ENCODE results near the gene HCRTR2.

The HCRTR2 gene

DNA sequence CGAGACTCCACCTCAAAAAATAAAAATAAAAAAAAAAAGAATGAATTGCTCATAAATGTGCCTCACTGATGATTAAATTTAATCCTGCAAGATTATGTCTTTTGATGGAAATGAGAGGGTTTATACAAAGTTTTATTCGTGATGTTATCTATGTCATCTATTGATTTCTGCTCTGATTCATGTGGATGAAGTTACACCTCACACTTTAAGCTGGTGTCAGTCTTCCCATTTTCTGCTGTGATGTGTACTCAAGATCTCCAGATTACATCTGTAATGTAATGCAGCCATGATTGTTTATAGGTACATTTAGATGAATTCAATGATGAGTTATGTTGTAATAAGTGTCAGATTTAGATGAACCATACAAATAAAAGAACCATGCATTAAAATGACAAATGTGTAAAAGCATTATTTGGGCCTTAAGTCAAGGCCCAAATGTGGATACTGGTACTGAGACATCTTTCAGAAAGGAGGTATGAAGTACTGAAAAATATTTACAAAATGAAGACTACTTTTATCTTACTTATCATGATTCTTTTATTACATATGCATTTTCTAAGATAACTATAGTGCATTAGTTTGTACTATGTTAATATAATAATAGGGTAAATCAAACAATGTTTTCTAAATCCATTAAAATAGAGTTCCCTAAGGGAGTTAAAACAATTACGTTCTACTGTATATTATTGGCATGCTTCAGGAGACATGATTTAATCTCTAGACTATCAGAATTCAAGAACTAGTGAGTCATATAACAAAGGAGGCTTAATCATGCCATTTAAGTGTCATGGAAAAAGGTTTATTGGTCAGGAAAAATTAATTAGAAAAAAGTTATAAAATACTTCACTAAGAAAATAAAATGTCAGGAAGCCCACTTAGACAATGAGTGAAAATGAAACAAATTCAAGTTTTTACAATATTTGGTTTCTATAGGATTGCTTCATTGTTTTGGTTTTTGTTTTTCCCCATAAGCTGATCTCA is 34.5 kb downstream of the HCRTR2 start:
- no peaks in the 10 kb centered on the region for H3K27me3 ChIP-seq (ENCODE audit: insufficient read depth, poor library complexity, severe bottlenecking)
- DNase-seq (ENCODE audit: low read depth in 1 of 2, low spot score in 1 of 2), result no peak
- no peak overlapping the region for H3K27ac ChIP-seq (replicated peaks)
- H3K4me3 ChIP-seq (replicated peaks; ENCODE audit: insufficient read depth, low read length), result no peak overlapping the region
- TF ChIP-seq GABPA (IDR thresholded peaks at IDR 0.05; ENCODE audit: low read depth), result no peak
- TF ChIP-seq SPI1 (IDR thresholded peaks at IDR 0.05; ENCODE audit: borderline replicate concordance, low read depth), result no peak
- TF ChIP-seq POLR2AphosphoS5 (IDR thresholded peaks at IDR 0.05; ENCODE audit: low read depth), result no peak
- TF ChIP-seq, protein P1, sequence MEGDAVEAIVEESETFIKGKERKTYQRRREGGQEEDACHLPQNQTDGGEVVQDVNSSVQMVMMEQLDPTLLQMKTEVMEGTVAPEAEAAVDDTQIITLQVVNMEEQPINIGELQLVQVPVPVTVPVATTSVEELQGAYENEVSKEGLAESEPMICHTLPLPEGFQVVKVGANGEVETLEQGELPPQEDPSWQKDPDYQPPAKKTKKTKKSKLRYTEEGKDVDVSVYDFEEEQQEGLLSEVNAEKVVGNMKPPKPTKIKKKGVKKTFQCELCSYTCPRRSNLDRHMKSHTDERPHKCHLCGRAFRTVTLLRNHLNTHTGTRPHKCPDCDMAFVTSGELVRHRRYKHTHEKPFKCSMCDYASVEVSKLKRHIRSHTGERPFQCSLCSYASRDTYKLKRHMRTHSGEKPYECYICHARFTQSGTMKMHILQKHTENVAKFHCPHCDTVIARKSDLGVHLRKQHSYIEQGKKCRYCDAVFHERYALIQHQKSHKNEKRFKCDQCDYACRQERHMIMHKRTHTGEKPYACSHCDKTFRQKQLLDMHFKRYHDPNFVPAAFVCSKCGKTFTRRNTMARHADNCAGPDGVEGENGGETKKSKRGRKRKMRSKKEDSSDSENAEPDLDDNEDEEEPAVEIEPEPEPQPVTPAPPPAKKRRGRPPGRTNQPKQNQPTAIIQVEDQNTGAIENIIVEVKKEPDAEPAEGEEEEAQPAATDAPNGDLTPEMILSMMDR (IDR thresholded peaks at IDR 0.05; ENCODE audit: insufficient read depth, low read length), result no peak
- TF ChIP-seq, protein P2, sequence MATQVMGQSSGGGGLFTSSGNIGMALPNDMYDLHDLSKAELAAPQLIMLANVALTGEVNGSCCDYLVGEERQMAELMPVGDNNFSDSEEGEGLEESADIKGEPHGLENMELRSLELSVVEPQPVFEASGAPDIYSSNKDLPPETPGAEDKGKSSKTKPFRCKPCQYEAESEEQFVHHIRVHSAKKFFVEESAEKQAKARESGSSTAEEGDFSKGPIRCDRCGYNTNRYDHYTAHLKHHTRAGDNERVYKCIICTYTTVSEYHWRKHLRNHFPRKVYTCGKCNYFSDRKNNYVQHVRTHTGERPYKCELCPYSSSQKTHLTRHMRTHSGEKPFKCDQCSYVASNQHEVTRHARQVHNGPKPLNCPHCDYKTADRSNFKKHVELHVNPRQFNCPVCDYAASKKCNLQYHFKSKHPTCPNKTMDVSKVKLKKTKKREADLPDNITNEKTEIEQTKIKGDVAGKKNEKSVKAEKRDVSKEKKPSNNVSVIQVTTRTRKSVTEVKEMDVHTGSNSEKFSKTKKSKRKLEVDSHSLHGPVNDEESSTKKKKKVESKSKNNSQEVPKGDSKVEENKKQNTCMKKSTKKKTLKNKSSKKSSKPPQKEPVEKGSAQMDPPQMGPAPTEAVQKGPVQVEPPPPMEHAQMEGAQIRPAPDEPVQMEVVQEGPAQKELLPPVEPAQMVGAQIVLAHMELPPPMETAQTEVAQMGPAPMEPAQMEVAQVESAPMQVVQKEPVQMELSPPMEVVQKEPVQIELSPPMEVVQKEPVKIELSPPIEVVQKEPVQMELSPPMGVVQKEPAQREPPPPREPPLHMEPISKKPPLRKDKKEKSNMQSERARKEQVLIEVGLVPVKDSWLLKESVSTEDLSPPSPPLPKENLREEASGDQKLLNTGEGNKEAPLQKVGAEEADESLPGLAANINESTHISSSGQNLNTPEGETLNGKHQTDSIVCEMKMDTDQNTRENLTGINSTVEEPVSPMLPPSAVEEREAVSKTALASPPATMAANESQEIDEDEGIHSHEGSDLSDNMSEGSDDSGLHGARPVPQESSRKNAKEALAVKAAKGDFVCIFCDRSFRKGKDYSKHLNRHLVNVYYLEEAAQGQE (IDR thresholded peaks at IDR 0.05; ENCODE audit: insufficient replicate concordance, low read depth), result no peak

DNA sequence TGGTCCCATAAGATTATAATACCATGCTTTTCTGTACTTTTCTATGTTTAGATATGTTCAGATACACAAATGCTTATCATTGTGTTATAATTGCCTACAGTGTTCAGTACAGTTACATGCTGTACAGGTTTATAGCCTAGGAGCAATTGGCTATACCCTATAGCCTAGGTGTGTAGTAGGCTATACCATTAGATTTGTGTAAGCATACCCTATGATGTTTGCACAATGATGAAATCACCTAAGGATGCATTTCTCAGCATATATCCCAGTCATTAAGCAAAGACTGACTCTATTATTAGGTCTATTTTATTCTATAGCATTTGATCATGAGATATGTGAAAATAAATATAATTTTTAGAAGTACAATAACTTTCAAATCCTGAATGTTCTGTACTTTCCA is 36.6 kb downstream of the HCRTR2 start:
- DNase-seq (ENCODE audit: low read depth in 1 of 2, low spot score in 1 of 2), result no peak
- Histone ChIP-seq H3K27me3 (ENCODE audit: insufficient read depth, poor library complexity, severe bottlenecking) (no peaks in the 10 kb centered on the region), H3K4me3 (replicated peaks; ENCODE audit: insufficient read depth, low read length) (no peak overlapping the region), H3K27ac (replicated peaks) (no peak overlapping the region)
- TF ChIP-seq SPI1 (IDR thresholded peaks at IDR 0.05; ENCODE audit: borderline replicate concordance, low read depth) (no peak), POLR2AphosphoS5 (IDR thresholded peaks at IDR 0.05; ENCODE audit: low read depth) (no peak), GABPA (IDR thresholded peaks at IDR 0.05; ENCODE audit: low read depth) (no peak)
- TF ChIP-seq, protein P2 (IDR thresholded peaks at IDR 0.05; ENCODE audit: insufficient replicate concordance, low read depth), result no peak
- TF ChIP-seq, protein P1 (IDR thresholded peaks at IDR 0.05; ENCODE audit: insufficient read depth, low read length), result no peak

DNA sequence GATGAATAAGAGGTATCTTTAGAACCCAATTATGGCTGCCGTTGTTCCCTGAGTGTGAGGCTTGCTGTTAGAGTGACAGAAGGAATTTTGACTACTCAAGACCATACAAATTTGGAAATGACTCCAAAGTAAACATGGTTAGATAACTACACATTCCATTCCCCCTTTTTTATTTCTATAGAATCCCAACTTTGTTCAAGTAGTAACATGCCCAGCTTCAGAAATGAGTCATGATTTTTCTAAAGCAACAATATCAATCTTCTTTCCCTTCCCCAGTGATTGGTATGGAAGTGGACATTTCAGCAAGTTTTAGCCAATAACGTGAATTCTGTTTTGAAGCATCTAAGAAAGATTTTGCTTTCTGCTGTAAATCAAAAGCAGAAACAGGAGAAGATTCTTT is 37.8 kb downstream of the HCRTR2 start:
- DNase-seq (ENCODE audit: low read depth in 1 of 2, low spot score in 1 of 2), result no peak
- no peak for TF ChIP-seq GABPA (IDR thresholded peaks at IDR 0.05; ENCODE audit: low read depth)
- no peak for TF ChIP-seq SPI1 (IDR thresholded peaks at IDR 0.05; ENCODE audit: borderline replicate concordance, low read depth)
- TF ChIP-seq, protein P1 (IDR thresholded peaks at IDR 0.05; ENCODE audit: insufficient read depth, low read length), result no peak
- Histone ChIP-seq H3K4me3 (replicated peaks; ENCODE audit: insufficient read depth, low read length) (no peak overlapping the region), H3K27me3 (ENCODE audit: insufficient read depth, poor library complexity, severe bottlenecking) (no peaks in the 10 kb centered on the region), H3K27ac (replicated peaks) (no peak overlapping the region)

All from HL-60 (cell line).